ENCODE data around the gene ATP11C. TPM values are rescaled to one million over a fixed set of nuclear protein-coding genes. Genes with fewer than 3 reads are reported as not detected.
"Not testable (repeated sequence)": the region's sequence is repeated elsewhere in the genome, so short reads cannot be mapped to it uniquely, and the experiment has no call there.

ATP11C gene
- total RNA-seq, 1 donor from 2014 or later = 47.2 TPM

- DNase-seq = no peak
- Mint-ChIP-seq H3K4me3 (ENCODE audit: unreplicated experiment) (no peak overlapping the region), H3K4me1 (ENCODE audit: low read depth, unreplicated experiment) (no peaks in the 10 kb centered on the region), H3K27ac (ENCODE audit: unreplicated experiment) (no peak overlapping the region), H3K27me3 (ENCODE audit: unreplicated experiment) (no peaks in the 10 kb centered on the region), H3K36me3 (ENCODE audit: unreplicated experiment) (no peaks in the 10 kb centered on the region), H3K9me3 (ENCODE audit: unreplicated experiment) (no peaks in the 10 kb centered on the region)
- TF ChIP-seq, protein P1, sequence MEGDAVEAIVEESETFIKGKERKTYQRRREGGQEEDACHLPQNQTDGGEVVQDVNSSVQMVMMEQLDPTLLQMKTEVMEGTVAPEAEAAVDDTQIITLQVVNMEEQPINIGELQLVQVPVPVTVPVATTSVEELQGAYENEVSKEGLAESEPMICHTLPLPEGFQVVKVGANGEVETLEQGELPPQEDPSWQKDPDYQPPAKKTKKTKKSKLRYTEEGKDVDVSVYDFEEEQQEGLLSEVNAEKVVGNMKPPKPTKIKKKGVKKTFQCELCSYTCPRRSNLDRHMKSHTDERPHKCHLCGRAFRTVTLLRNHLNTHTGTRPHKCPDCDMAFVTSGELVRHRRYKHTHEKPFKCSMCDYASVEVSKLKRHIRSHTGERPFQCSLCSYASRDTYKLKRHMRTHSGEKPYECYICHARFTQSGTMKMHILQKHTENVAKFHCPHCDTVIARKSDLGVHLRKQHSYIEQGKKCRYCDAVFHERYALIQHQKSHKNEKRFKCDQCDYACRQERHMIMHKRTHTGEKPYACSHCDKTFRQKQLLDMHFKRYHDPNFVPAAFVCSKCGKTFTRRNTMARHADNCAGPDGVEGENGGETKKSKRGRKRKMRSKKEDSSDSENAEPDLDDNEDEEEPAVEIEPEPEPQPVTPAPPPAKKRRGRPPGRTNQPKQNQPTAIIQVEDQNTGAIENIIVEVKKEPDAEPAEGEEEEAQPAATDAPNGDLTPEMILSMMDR (IDR thresholded peaks at IDR 0.05; ENCODE audit: partially characterized antibody, unreplicated experiment) = no peak
These were observed 230.2 kb downstream of the ATP11C start for GRCh38 chrX:139702658-139703057.

DNA sequence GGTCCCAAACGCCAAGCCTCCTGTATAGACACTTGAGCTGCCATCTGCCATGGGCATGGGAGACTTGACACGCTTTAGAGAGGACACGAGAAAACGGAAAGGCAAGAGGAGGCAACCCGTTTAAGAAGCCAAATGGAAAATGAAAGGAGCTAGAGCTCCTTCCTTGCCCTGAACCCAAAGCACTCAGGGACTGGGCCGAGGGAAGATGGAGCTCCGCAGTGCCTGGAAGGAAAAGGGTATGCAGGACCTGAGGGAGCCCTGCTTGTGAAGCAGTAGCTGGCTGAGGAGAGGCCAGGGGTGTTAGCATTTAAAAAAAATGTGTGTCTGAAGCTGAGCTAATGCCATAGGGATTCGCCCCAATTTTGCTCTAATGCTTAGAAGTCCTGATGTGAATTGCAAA lies 239.9 kb downstream of the ATP11C start:
- Mint-ChIP-seq H3K27ac (ENCODE audit: unreplicated experiment) (no peak overlapping the region), H3K4me3 (ENCODE audit: unreplicated experiment) (peak overlapping the region; percentile 55), H3K27me3 (ENCODE audit: unreplicated experiment) (no peaks in the 10 kb centered on the region), H3K9me3 (ENCODE audit: unreplicated experiment) (peaks cover 3% of the 10 kb centered on the region), H3K4me1 (ENCODE audit: low read depth, unreplicated experiment) (no peaks in the 10 kb centered on the region), H3K36me3 (ENCODE audit: unreplicated experiment) (no peaks in the 10 kb centered on the region)
- DNase-seq = no peak
- TF ChIP-seq, protein P1 (IDR thresholded peaks at IDR 0.05; ENCODE audit: partially characterized antibody, unreplicated experiment) = no peak

- no peak for DNase-seq
- no peaks in the 10 kb centered on the region for H3K4me1 Mint-ChIP-seq (ENCODE audit: low read depth, unreplicated experiment)
- TF ChIP-seq, protein P1 (IDR thresholded peaks at IDR 0.05; ENCODE audit: partially characterized antibody, unreplicated experiment) = no peak
- H3K9me3 Mint-ChIP-seq (ENCODE audit: unreplicated experiment) = peaks cover 3% of the 10 kb centered on the region
- H3K4me3 Mint-ChIP-seq (ENCODE audit: unreplicated experiment) = peak overlapping the region; percentile 55
- H3K27me3 Mint-ChIP-seq (ENCODE audit: unreplicated experiment) = no peaks in the 10 kb centered on the region
- no peaks in the 10 kb centered on the region for H3K36me3 Mint-ChIP-seq (ENCODE audit: unreplicated experiment)
- no peak overlapping the region for H3K27ac Mint-ChIP-seq (ENCODE audit: unreplicated experiment)
These were observed 240.4 kb downstream of the ATP11C start for GRCh38 chrX:139692506-139692849.

- H3K27me3 Mint-ChIP-seq (ENCODE audit: unreplicated experiment) = no peaks in the 10 kb centered on the region
- H3K36me3 Mint-ChIP-seq (ENCODE audit: unreplicated experiment) = no peaks in the 10 kb centered on the region
- H3K4me1 Mint-ChIP-seq (ENCODE audit: low read depth, unreplicated experiment) = no peaks in the 10 kb centered on the region
- TF ChIP-seq, protein P1 (IDR thresholded peaks at IDR 0.05; ENCODE audit: partially characterized antibody, unreplicated experiment) = no peak
- H3K9me3 Mint-ChIP-seq (ENCODE audit: unreplicated experiment) = peaks cover 3% of the 10 kb centered on the region
- H3K27ac Mint-ChIP-seq (ENCODE audit: unreplicated experiment) = no peak overlapping the region
- DNase-seq = peak; percentile 17
- H3K4me3 Mint-ChIP-seq (ENCODE audit: unreplicated experiment) = peak overlapping the region; percentile 20
These were observed 240.9 kb downstream of the ATP11C start for GRCh38 chrX:139691843-139692505.

- Mint-ChIP-seq H3K27me3 (ENCODE audit: unreplicated experiment) (no peaks in the 10 kb centered on the region), H3K4me1 (ENCODE audit: low read depth, unreplicated experiment) (no peaks in the 10 kb centered on the region), H3K9me3 (ENCODE audit: unreplicated experiment) (peaks cover 3% of the 10 kb centered on the region), H3K36me3 (ENCODE audit: unreplicated experiment) (no peaks in the 10 kb centered on the region), H3K4me3 (ENCODE audit: unreplicated experiment) (peak overlapping the region; percentile 75), H3K27ac (ENCODE audit: unreplicated experiment) (no peak overlapping the region)
- peak; percentile 17 for DNase-seq
- TF ChIP-seq, protein P1 (IDR thresholded peaks at IDR 0.05; ENCODE audit: partially characterized antibody, unreplicated experiment) = no peak
These were observed 241.4 kb downstream of the ATP11C start for GRCh38 chrX:139691493-139691842.

DNA sequence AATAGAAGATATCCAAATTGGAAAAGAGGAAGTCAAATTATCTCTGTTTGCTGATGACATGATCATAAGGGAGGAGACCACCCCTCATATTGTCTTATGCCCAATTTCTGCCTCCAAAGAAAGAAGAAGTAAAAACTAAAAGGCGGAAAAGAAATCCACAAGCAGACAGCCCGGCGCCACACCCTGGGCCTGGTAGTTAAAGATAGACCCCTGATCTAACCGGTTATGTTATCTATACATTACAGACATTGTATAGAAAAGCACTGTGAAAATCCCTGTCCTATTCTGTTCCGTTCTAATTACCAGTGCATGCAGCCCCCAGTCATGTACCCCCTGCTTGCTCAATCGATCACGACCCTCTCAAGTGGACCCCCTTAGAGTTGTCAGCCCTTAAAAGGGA lies 247.7 kb downstream of the ATP11C start:
- H3K36me3 Mint-ChIP-seq (ENCODE audit: unreplicated experiment); H3K4me3 Mint-ChIP-seq (ENCODE audit: unreplicated experiment); H3K27me3 Mint-ChIP-seq (ENCODE audit: unreplicated experiment); DNase-seq; H3K27ac Mint-ChIP-seq (ENCODE audit: unreplicated experiment); H3K9me3 Mint-ChIP-seq (ENCODE audit: unreplicated experiment); H3K4me1 Mint-ChIP-seq (ENCODE audit: low read depth, unreplicated experiment): not testable (repeated sequence)
